Tibial nerve (tissue), 4 donors: ENCODE data around the gene PLK5.
"Not testable (repeated sequence)": the region's sequence is repeated elsewhere in the genome, so short reads cannot be mapped to it uniquely, and the experiment has no call there.

ENCODE experiments used
- EP300 ChIP-seq, 2 donors: sonication (generic); formaldehyde crosslinking; IDR thresholded peaks; one replicate each; pipeline ENCODE4 v1.6.1; 2017; ENCODE audit warnings: antibody characterized with exemption in 2 of 2, mild to moderate bottlenecking in 1 of 2
- POLR2A ChIP-seq, 2 donors: fragments of 450-650 bp; IDR thresholded peaks; one replicate each; pipeline ENCODE4 v1.6.1; 2017; ENCODE audit warnings: antibody characterized with exemption in 2 of 2, mild to moderate bottlenecking in 2 of 2, moderate library complexity in 2 of 2
- TF ChIP-seq, protein P1 (sequence below), 5 experiments: fragments of 200-600 bp in 3 of 5; fragments of 450-650 bp in 2 of 5; sonication (generic) in 3 of 5; IDR thresholded peaks; one replicate each; pipeline ENCODE4 v1.5.1; 2016 to 2019; ENCODE audit warnings: antibody characterized with exemption in 5 of 5, mild to moderate bottlenecking in 3 of 5, moderate library complexity in 2 of 5

DNA sequence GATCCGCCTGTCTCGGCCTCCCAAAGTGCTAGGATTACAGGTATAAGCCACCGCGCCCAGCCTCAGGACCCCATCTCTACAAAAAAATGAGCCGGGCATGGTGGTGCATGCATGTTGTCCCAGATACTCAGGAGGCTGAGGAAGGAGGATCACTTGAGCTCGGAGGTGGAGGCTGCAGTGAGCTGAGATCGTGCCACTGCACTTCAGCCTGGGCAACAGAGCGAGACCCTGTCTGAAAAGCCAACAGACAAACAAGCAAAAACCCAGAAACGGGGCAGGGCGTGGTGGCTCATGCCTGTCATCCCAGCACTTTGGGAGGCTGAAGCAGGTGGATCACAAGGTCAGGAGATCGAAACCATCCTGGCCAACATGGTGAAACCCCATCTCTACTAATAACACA, 7.0 kb downstream of the PLK5 start:
- TF ChIP-seq, protein P1, sequence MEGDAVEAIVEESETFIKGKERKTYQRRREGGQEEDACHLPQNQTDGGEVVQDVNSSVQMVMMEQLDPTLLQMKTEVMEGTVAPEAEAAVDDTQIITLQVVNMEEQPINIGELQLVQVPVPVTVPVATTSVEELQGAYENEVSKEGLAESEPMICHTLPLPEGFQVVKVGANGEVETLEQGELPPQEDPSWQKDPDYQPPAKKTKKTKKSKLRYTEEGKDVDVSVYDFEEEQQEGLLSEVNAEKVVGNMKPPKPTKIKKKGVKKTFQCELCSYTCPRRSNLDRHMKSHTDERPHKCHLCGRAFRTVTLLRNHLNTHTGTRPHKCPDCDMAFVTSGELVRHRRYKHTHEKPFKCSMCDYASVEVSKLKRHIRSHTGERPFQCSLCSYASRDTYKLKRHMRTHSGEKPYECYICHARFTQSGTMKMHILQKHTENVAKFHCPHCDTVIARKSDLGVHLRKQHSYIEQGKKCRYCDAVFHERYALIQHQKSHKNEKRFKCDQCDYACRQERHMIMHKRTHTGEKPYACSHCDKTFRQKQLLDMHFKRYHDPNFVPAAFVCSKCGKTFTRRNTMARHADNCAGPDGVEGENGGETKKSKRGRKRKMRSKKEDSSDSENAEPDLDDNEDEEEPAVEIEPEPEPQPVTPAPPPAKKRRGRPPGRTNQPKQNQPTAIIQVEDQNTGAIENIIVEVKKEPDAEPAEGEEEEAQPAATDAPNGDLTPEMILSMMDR (IDR thresholded peaks at IDR 0.05): not testable (repeated sequence)
- not testable (repeated sequence) for TF ChIP-seq POLR2A, EP300 (IDR thresholded peaks at IDR 0.05)
